H9 (cell line): Measurements from ENCODE around the gene GSG1L. TPM values are rescaled to one million over a fixed set of nuclear protein-coding genes. Genes with fewer than 3 reads are reported as not detected.

Experiments
- DNase-seq: peaks from one replicate; pipeline ENCODE4 v3.0.0-alpha.2; 2017
- H2AFZ ChIP-seq: one replicate; pipeline ENCODE4 v1.6.1; 2013; ENCODE audit warnings: mild to moderate bottlenecking, low read length, control low read depth, moderate library complexity
- H2AK5ac ChIP-seq: 2 replicates; pipeline ENCODE4 v1.6.1; 2013; ENCODE audit warnings: low read length, control low read depth, mixed read lengths; ENCODE audit not compliant: insufficient read length
- H2BK120ac ChIP-seq: one replicate; pipeline ENCODE4 v1.6.1; 2013; ENCODE audit warnings: low read depth, mild to moderate bottlenecking, low read length, control low read depth, inconsistent platforms; ENCODE audit not compliant: poor library complexity, severe bottlenecking
- H2BK12ac ChIP-seq: 2 replicates; pipeline ENCODE4 v1.6.1; 2013; ENCODE audit warnings: low read length, control low read depth, mixed read lengths, low read depth; ENCODE audit not compliant: insufficient read length
- H2BK15ac ChIP-seq: 2 replicates; pipeline ENCODE4 v1.6.1; 2013; ENCODE audit warnings: low read depth, low read length, control low read depth
- H2BK20ac ChIP-seq: one replicate; pipeline ENCODE4 v1.6.1; 2013; ENCODE audit warnings: low read depth, mild to moderate bottlenecking, low read length, control low read depth, inconsistent platforms; ENCODE audit not compliant: poor library complexity, severe bottlenecking
- H2BK5ac ChIP-seq: 2 replicates; pipeline ENCODE4 v1.6.1; 2013; ENCODE audit warnings: low read length, control low read depth, mixed read lengths; ENCODE audit not compliant: insufficient read length
- H3K14ac ChIP-seq: 2 replicates; pipeline ENCODE4 v1.6.1; 2013; ENCODE audit warnings: low read length, control low read depth; ENCODE audit not compliant: insufficient read depth
- H3K18ac ChIP-seq: 2 replicates; pipeline ENCODE4 v1.6.1; 2013; ENCODE audit warnings: low read depth, mild to moderate bottlenecking, mixed read lengths, low read length, control low read depth; ENCODE audit not compliant: insufficient read length
- H3K23ac ChIP-seq: 2 replicates; pipeline ENCODE4 v1.6.1; 2013; ENCODE audit warnings: low read length, control low read depth, mixed read lengths, low read depth; ENCODE audit not compliant: insufficient read length
- H3K23me2 ChIP-seq: 2 replicates; pipeline ENCODE4 v1.6.1; 2013; ENCODE audit warnings: low read depth, mild to moderate bottlenecking, mixed read lengths, low read length, control low read depth; ENCODE audit not compliant: insufficient read length, poor library complexity, severe bottlenecking
- H3K27ac ChIP-seq: 2 replicates; pipeline ENCODE4 v1.5.1; 2013; ENCODE audit warnings: low read length, control low read depth, mixed read lengths, low read depth; ENCODE audit not compliant: insufficient read length
- H3K27me3 ChIP-seq: 2 replicates; pipeline ENCODE4 v1.6.1; 2013; ENCODE audit warnings: low read length, control low read depth, inconsistent platforms; ENCODE audit not compliant: insufficient read depth
- H3K4ac ChIP-seq: 2 replicates; pipeline ENCODE4 v1.6.1; 2013; ENCODE audit warnings: low read depth, mild to moderate bottlenecking, control low read depth, inconsistent platforms, low read length, moderate library complexity
- H3K4me1 ChIP-seq: 2 replicates; pipeline ENCODE4 v1.6.1; 2013; ENCODE audit warnings: low read length, control low read depth, inconsistent platforms; ENCODE audit not compliant: insufficient read depth
- H3K4me2 ChIP-seq: 2 replicates; pipeline ENCODE4 v1.6.1; 2013; ENCODE audit warnings: low read length, control low read depth, mixed read lengths; ENCODE audit not compliant: insufficient read length, insufficient read depth
- H3K56ac ChIP-seq: 2 replicates; pipeline ENCODE4 v1.6.1; 2013; ENCODE audit warnings: low read depth, mild to moderate bottlenecking, mixed read lengths, low read length, control low read depth; ENCODE audit not compliant: insufficient read length
- H3K79me1 ChIP-seq: 2 replicates; pipeline ENCODE4 v1.6.1; 2013; ENCODE audit warnings: low read depth, mild to moderate bottlenecking, moderate library complexity, low read length, control low read depth, inconsistent platforms; ENCODE audit not compliant: insufficient read depth, poor library complexity, severe bottlenecking
- H3K79me2 ChIP-seq: 2 replicates; pipeline ENCODE4 v1.6.1; 2013; ENCODE audit warnings: low read length, control low read depth, inconsistent platforms; ENCODE audit not compliant: insufficient read depth
- H3K9ac ChIP-seq: 2 replicates; pipeline ENCODE4 v1.6.1; 2013; ENCODE audit warnings: low read length, control low read depth, mixed read lengths; ENCODE audit not compliant: insufficient read length; ENCODE audit errors: extremely low read depth
- H3K9me3 ChIP-seq: one replicate; pipeline ENCODE4 v1.6.1; 2013; ENCODE audit warnings: low read depth, low read length, inconsistent platforms; ENCODE audit not compliant: control insufficient read depth
- H3T11ph ChIP-seq: one replicate; pipeline ENCODE4 v1.6.1; 2013; ENCODE audit warnings: mild to moderate bottlenecking, low read length, control low read depth, inconsistent platforms
- H4K20me1 ChIP-seq: one replicate; pipeline ENCODE4 v1.6.1; 2013; ENCODE audit not compliant: control insufficient read depth, insufficient read length, insufficient read depth
- H4K5ac ChIP-seq: 2 replicates; pipeline ENCODE4 v1.6.1; 2013; ENCODE audit warnings: low read depth, mild to moderate bottlenecking, mixed read lengths, low read length, control low read depth; ENCODE audit not compliant: insufficient read length
- H4K8ac ChIP-seq: replicated peaks from 2 replicates; pipeline ENCODE4 v1.6.1; 2013; ENCODE audit warnings: low read length, control low read depth, mixed read lengths, low read depth; ENCODE audit not compliant: insufficient read length
- H4K91ac ChIP-seq: 2 replicates; pipeline ENCODE4 v1.6.1; 2013; ENCODE audit warnings: low read depth, mild to moderate bottlenecking, moderate library complexity, mixed read lengths, low read length, control low read depth; ENCODE audit not compliant: insufficient read length
- H3K27ac Mint-ChIP-seq, 3 experiments: 2 replicates in 2 of 3; 3 replicates in 1 of 3; pipeline ENCODE4 v1.8.0; 2020 to 2021; ENCODE audit warnings: mixed read lengths in 3 of 3, mild to moderate bottlenecking in 1 of 3, moderate library complexity in 1 of 3
- H3K27me3 Mint-ChIP-seq: 2 replicates; pipeline ENCODE4 v1.8.0; 2021; ENCODE audit warnings: low read depth, mild to moderate bottlenecking, moderate library complexity, mixed read lengths
- H3K36me3 Mint-ChIP-seq, 3 experiments: 2 replicates in 2 of 3; 3 replicates in 1 of 3; pipeline ENCODE4 v1.8.0; 2020 to 2021; ENCODE audit warnings: low read depth in 3 of 3, mixed read lengths in 3 of 3; ENCODE audit not compliant: insufficient read depth in 1 of 3
- H3K4me1 Mint-ChIP-seq, 2 experiments: 2 replicates each; pipeline ENCODE4 v1.8.0; 2020; ENCODE audit warnings: mixed read lengths in 2 of 2
- H3K4me3 Mint-ChIP-seq, 2 experiments: 2 replicates in 1 of 2; 3 replicates in 1 of 2; pipeline ENCODE4 v1.8.0; 2020 to 2021; ENCODE audit warnings: mild to moderate bottlenecking in 2 of 2, mixed read lengths in 2 of 2, moderate library complexity in 1 of 2
- H3K9me3 Mint-ChIP-seq, 2 experiments: 2 replicates in 1 of 2; 3 replicates in 1 of 2; pipeline ENCODE4 v1.8.0; 2020; ENCODE audit warnings: mild to moderate bottlenecking in 2 of 2, mixed read lengths in 2 of 2, moderate library complexity in 1 of 2
- CTCF ChIP-seq: fragments of 200-600 bp; sonication (generic); conservative IDR thresholded peaks from 3 replicates; pipeline ENCODE4 v1.8.0; 2021; ENCODE audit warnings: antibody characterized with exemption, mild to moderate bottlenecking
- WGBS: extraction: QIAGEN DNeasy Blood & Tissue Kit; methylation state at CpG from one replicate; pipeline ENCODE4 v1.1.7; 2013; ENCODE audit warnings: missing lambda C conversion rate, low lambda C conversion rate, mixed read lengths; ENCODE audit not compliant: insufficient read length; ENCODE audit errors: extremely low coverage; 5-methylcytosine and 5-hydroxymethylcytosine counted together
- total RNA-seq: library from RNA; stranded (reverse); gene quantifications from 2 replicates; pipeline ENCODE4 v1.2.1, GENCODE V29; 2021

GSG1L gene
- total RNA-seq, 1 experiment from 2014 or later, result 0.35 TPM

- H2BK20ac ChIP-seq, result no peak overlapping the region
- no peaks in the 10 kb centered on the region for H3K79me2 ChIP-seq
- H3K9ac ChIP-seq, result no peak overlapping the region
- no peak overlapping the region for H3K4ac ChIP-seq
- peak; percentile 86 for TF ChIP-seq CTCF
- no peak overlapping the region for H3K18ac ChIP-seq
- H2AK5ac ChIP-seq, result no peak overlapping the region
- no peak overlapping the region for H3K27ac ChIP-seq
- H3K79me1 ChIP-seq, result no peaks in the 10 kb centered on the region
- no peak overlapping the region for H3K4me3 Mint-ChIP-seq
- no peaks in the 10 kb centered on the region for H3K4me1 Mint-ChIP-seq
- H2BK12ac ChIP-seq, result no peak overlapping the region
- H4K8ac ChIP-seq, result no peak overlapping the region
- H2AFZ ChIP-seq, result no peak overlapping the region
- H3K56ac ChIP-seq, result no peak overlapping the region
- H4K5ac ChIP-seq, result no peak overlapping the region
- no peak overlapping the region for H3K14ac ChIP-seq
- H2BK5ac ChIP-seq, result no peak overlapping the region
- H3K23me2 ChIP-seq, result no peaks in the 10 kb centered on the region
- no peaks in the 10 kb centered on the region for H3K9me3 ChIP-seq
- no peak overlapping the region for H3T11ph ChIP-seq
- WGBS, result no CpG with 5 or more reads among the region's 19 CpGs
- no peak overlapping the region for H3K23ac ChIP-seq
- peaks cover 19 to 25% of the 10 kb centered on the region in 2 experiments for H3K9me3 Mint-ChIP-seq
- H2BK15ac ChIP-seq, result no peak overlapping the region
- no peaks in the 10 kb centered on the region for H4K20me1 ChIP-seq
- no peak overlapping the region for H3K4me2 ChIP-seq
- H3K36me3 Mint-ChIP-seq, result peaks cover 0 to 5% (median 0%) of the 10 kb centered on the region in 3 experiments; a peak in 2 of 7 replicates
- peak; percentile 93 for DNase-seq
- no peak overlapping the region for H3K27ac Mint-ChIP-seq
- no peak overlapping the region for H4K91ac ChIP-seq
- no peak overlapping the region for H2BK120ac ChIP-seq
- no peaks in the 10 kb centered on the region for H3K4me1 ChIP-seq
- peaks cover 6% of the 10 kb centered on the region for H3K27me3 Mint-ChIP-seq
- no peaks in the 10 kb centered on the region; the same call in 1 of the 2 replicates for H3K27me3 ChIP-seq
Observed at GRCh38 chr16:27867122-27868110, 196.1 kb downstream of the GSG1L start.
